Ishikawa (cell line): ENCODE results near the gene CTNNA1.

Source experiments
- CEBPB ChIP-seq: IDR thresholded peaks from 2 replicates; pipeline ENCODE4 v1.6.1; 2012
- CREB1 ChIP-seq: IDR thresholded peaks from 2 replicates; pipeline ENCODE4 v1.6.1; 2012; ENCODE audit warnings: low read depth
- EGR1 ChIP-seq: IDR thresholded peaks from 2 replicates; pipeline ENCODE4 v1.6.1; 2012
- EP300 ChIP-seq: IDR thresholded peaks from 2 replicates; pipeline ENCODE4 v1.6.1; 2012; ENCODE audit warnings: borderline replicate concordance
- FOXM1 ChIP-seq: IDR thresholded peaks from 2 replicates; pipeline ENCODE4 v1.6.1; 2012; ENCODE audit warnings: low read depth, borderline replicate concordance
- MAX ChIP-seq: IDR thresholded peaks from 2 replicates; pipeline ENCODE4 v1.6.1; 2012
- NFIC ChIP-seq: IDR thresholded peaks from 2 replicates; pipeline ENCODE4 v1.6.1; 2012
- RAD21 ChIP-seq: IDR thresholded peaks from 2 replicates; pipeline ENCODE4 v1.6.1; 2012; ENCODE audit warnings: low read depth
- TAF1 ChIP-seq: IDR thresholded peaks from 2 replicates; pipeline ENCODE4 v1.6.1; 2012; ENCODE audit warnings: low read depth, mild to moderate bottlenecking
- TCF12 ChIP-seq: IDR thresholded peaks from 2 replicates; pipeline ENCODE4 v1.6.1; 2012; ENCODE audit warnings: low read depth
- TEAD4 ChIP-seq: IDR thresholded peaks from 2 replicates; pipeline ENCODE4 v1.6.1; 2012
- USF1 ChIP-seq: IDR thresholded peaks from 2 replicates; pipeline ENCODE4 v1.6.1; 2012
- YY1 ChIP-seq: IDR thresholded peaks from 2 replicates; pipeline ENCODE4 v1.6.1; 2012; ENCODE audit warnings: low read depth
- ZBTB7A ChIP-seq: IDR thresholded peaks from 2 replicates; pipeline ENCODE4 v1.6.1; 2012; ENCODE audit warnings: low read depth
- TF ChIP-seq, protein P1 (sequence below): IDR thresholded peaks from 2 replicates; pipeline ENCODE4 v1.6.1; 2012; ENCODE audit warnings: low read depth, mild to moderate bottlenecking

Gene CTNNA1

GRCh38 chr5:138932171-138932810 lies 179.1 kb downstream of the CTNNA1 start:
- TF ChIP-seq FOXM1 (no peak), ZBTB7A (no peak), EP300 (no peak), MAX (no peak), RAD21 (peak; percentile 34; the same call in 1 of the 2 replicates), USF1 (no peak)

GRCh38 chr5:138933522-138934290 lies 180.5 kb downstream of the CTNNA1 start:
- no peak for TF ChIP-seq YY1
- TF ChIP-seq, protein P1, sequence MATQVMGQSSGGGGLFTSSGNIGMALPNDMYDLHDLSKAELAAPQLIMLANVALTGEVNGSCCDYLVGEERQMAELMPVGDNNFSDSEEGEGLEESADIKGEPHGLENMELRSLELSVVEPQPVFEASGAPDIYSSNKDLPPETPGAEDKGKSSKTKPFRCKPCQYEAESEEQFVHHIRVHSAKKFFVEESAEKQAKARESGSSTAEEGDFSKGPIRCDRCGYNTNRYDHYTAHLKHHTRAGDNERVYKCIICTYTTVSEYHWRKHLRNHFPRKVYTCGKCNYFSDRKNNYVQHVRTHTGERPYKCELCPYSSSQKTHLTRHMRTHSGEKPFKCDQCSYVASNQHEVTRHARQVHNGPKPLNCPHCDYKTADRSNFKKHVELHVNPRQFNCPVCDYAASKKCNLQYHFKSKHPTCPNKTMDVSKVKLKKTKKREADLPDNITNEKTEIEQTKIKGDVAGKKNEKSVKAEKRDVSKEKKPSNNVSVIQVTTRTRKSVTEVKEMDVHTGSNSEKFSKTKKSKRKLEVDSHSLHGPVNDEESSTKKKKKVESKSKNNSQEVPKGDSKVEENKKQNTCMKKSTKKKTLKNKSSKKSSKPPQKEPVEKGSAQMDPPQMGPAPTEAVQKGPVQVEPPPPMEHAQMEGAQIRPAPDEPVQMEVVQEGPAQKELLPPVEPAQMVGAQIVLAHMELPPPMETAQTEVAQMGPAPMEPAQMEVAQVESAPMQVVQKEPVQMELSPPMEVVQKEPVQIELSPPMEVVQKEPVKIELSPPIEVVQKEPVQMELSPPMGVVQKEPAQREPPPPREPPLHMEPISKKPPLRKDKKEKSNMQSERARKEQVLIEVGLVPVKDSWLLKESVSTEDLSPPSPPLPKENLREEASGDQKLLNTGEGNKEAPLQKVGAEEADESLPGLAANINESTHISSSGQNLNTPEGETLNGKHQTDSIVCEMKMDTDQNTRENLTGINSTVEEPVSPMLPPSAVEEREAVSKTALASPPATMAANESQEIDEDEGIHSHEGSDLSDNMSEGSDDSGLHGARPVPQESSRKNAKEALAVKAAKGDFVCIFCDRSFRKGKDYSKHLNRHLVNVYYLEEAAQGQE, result no peak
- TF ChIP-seq EP300, result no peak
- TF ChIP-seq USF1, result no peak
- no peak for TF ChIP-seq FOXM1
- no peak for TF ChIP-seq MAX
- TF ChIP-seq NFIC, result no peak
- no peak for TF ChIP-seq RAD21
- no peak for TF ChIP-seq ZBTB7A
- no peak for TF ChIP-seq TCF12
- no peak for TF ChIP-seq CEBPB
- no peak for TF ChIP-seq CREB1
- TF ChIP-seq TEAD4, result no peak
- no peak for TF ChIP-seq TAF1
- no peak for TF ChIP-seq EGR1

GRCh38 chr5:138934971-138935370 lies 181.7 kb downstream of the CTNNA1 start:
- TF ChIP-seq YY1, result no peak
- no peak for TF ChIP-seq CREB1
- TF ChIP-seq CEBPB, result no peak
- no peak for TF ChIP-seq EP300
- TF ChIP-seq TCF12, result no peak
- no peak for TF ChIP-seq MAX
- no peak for TF ChIP-seq RAD21
- no peak for TF ChIP-seq EGR1
- TF ChIP-seq FOXM1, result no peak
- no peak for TF ChIP-seq USF1
- TF ChIP-seq, protein P1, result no peak
- no peak for TF ChIP-seq NFIC
- no peak for TF ChIP-seq ZBTB7A
- no peak for TF ChIP-seq TEAD4
- TF ChIP-seq TAF1, result no peak

DNA sequence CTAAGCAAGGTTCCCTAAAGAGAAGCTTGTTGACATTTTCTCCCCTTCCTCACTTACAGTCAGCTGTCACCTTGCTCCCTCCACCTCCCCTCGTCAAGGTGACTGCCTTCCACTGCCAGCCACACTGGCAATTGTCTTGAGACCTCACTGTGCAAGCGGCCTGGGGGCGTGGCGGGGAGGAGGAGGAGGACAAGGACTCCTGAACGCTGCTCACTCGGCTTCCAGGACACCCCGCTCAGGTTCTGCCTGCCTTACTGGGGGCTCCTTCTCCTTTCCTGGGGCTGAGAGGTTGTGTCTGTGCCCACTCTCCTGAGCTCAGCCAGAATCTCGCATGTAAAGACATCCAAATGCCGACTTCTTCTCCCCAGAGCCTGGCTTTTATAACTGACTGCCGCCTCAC lies 182.2 kb downstream of the CTNNA1 start:
- TF ChIP-seq YY1 (no peak), ZBTB7A (no peak)

DNA sequence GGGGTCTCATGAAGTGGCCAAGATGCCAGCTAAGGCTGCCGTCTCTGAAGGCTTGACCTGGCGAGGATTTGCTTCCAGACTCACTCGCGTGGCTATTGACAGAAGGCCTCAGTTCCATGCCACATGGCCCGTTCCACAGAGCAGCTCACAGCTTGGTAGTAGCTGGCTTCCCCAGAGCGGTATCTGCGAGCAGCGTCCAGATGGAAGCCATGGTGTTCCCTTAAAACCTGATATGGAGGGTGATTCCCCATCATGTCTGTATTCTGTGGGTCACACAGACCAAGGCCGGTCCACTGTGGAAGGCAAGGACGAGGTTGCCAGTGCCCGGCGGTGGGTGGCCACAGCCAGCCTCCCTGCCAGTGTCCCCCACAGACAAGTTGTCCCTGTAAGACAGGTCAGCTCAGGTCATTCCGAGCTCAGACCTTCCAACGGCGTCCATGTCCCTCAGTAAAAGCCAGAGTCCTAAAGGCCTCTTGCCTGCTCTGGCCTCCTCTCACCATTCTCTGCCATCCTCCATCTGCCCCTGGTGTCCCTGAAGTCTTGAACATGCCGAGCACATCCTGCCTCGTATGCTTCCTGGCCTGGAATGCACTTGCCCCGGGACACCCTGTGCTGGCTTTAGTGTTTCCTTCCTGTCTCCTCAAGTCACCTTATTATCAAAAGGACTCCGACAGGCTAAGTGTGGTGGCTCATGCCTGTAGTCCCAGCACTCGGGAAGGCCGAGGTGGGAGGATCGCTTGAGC lies 183.2 kb downstream of the CTNNA1 start:
- TF ChIP-seq, protein P1, result no peak
- TF ChIP-seq NFIC (no peak), MAX (no peak), EP300 (no peak), TEAD4 (no peak), CREB1 (no peak), USF1 (no peak), TCF12 (no peak)
